22Rv1 (cell line): ENCODE results near the gene CFAP206.

Experiments used
- ZFX ChIP-seq: fragments of 450-650 bp; IDR thresholded peaks from 2 replicates; pipeline ENCODE4 v1.6.1; 2017; ENCODE audit warnings: antibody characterized with exemption, borderline replicate concordance
- TF ChIP-seq, protein P1 (sequence below): fragments of 450-650 bp; IDR thresholded peaks from 2 replicates; pipeline ENCODE4 v1.5.1; 2017; ENCODE audit warnings: mild to moderate bottlenecking

DNA sequence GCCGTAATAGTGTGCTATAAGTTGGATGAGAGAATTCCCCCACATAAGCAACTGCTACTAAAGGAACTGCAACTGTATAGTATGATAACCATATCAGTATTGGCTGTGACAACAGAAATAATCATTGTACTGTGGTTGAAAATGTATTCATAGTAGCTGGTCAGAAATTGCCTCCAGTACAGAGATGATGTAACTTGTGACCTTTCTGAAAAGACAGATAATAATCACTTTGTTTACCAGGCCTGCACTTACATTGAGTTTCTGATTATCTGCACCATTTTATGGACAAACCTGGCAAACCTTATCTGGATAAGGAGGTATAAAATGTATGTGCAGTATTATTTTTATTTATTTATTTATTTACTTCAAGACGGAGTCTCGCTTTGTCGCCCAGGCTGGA is 19.0 kb downstream of the CFAP206 start:
- TF ChIP-seq, protein P1, sequence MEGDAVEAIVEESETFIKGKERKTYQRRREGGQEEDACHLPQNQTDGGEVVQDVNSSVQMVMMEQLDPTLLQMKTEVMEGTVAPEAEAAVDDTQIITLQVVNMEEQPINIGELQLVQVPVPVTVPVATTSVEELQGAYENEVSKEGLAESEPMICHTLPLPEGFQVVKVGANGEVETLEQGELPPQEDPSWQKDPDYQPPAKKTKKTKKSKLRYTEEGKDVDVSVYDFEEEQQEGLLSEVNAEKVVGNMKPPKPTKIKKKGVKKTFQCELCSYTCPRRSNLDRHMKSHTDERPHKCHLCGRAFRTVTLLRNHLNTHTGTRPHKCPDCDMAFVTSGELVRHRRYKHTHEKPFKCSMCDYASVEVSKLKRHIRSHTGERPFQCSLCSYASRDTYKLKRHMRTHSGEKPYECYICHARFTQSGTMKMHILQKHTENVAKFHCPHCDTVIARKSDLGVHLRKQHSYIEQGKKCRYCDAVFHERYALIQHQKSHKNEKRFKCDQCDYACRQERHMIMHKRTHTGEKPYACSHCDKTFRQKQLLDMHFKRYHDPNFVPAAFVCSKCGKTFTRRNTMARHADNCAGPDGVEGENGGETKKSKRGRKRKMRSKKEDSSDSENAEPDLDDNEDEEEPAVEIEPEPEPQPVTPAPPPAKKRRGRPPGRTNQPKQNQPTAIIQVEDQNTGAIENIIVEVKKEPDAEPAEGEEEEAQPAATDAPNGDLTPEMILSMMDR: no peak
- TF ChIP-seq ZFX: no peak
